Mesenteric fat pad (tissue), 1 donor: ENCODE results near the gene VPS45. TPM values are rescaled to one million over a fixed set of nuclear protein-coding genes. Genes with fewer than 3 reads are reported as not detected.
A peak's percentile ranks its signal among the peaks of the same experiment; 100 is the strongest.
"Not testable (repeated sequence)": the region's sequence is repeated elsewhere in the genome, so short reads cannot be mapped to it uniquely, and the experiment has no call there.

Experiments
- DNase-seq: peaks from one replicate; pipeline ENCODE4 v3.0.0-alpha.2; 2020; ENCODE audit warnings: low spot score
- long read RNA-seq: library from polyadenylated mRNA; unstranded; transcript quantifications from one replicate; pipeline ENCODE4 v2.0.0, GENCODE V29; 2020
- total RNA-seq: library from RNA; stranded (reverse); fragmentation: NEBNext Ultra II Directional; extraction: Animal tissue kit (Norgen Biotek cat#: 25700); gene quantifications from one replicate; pipeline ENCODE4 v1.2.1, GENCODE V29; 2021
- donor health status: DM: yes; HTN: yes; CAD: no.

VPS45 gene
- total RNA-seq: 35.5 TPM
- long read RNA-seq, transcript VPS45-202 (15 exons, 2,790 nt): major isoform, 52 of 69 reads
- long read RNA-seq, transcript VPS45-214 (15 exons, 2,192 nt): minor isoform, 5 of 69 reads
- long read RNA-seq, partial matches to known transcripts: 0 of 69 reads
- long read RNA-seq, other reads (novel, unspliced or antisense): 8 of 69 reads

DNA sequence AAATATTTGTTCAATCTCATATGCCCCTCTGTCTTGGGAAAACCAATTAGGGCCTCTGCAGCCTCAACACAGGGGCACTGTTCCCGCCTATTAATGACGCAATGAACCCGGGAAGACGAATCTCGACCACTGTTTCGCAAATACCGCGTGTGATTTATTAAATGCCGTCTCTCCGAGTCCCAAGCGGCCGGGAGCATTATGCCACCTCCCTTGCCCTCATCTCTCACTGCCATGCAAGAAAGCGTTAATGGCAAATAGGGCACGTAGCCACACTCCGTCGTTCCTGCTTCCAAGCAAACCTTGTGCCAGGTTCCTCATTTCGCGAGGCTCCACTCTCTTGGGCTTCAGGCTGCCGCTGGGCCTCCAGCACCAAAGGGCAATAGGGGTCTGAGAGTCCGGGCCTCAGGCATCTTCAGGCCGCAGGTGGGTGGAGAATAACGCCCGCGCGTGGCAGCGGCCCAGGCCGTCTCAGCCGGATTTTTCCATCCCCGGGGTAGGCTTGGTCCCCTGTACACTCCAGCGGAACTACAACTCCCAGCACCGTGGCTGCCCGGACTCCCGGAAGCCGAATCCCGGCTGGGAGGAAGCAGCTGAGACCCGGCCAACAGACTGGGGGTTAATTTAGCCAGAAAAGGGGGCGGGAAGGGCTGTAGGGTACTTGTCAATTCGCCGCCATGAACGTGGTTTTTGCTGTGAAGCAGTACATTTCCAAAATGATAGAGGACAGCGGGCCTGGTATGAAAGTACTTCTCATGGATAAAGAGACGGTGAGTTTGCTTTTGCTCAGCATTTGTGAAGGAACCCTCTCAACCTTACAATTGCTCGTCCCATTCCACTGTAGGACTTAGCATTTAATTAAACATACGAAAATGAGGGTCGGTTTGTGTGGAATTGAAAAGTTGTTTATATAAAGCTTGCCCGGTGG is at the start of gene VPS45:
VPS45 (plus strand) TSS at position 593 of the 925 bp plus-strand sequence; CDS start at position 675, 82 bp downstream.
- DNase-seq: peak; percentile 94

- DNase-seq: no peak
Measured at GRCh38 chr1:150018165-150018564, 49.4 kb upstream of the VPS45 start.

- DNase-seq: no peak
Measured at GRCh38 chr1:150020711-150021110, 46.9 kb upstream of the VPS45 start.

DNA sequence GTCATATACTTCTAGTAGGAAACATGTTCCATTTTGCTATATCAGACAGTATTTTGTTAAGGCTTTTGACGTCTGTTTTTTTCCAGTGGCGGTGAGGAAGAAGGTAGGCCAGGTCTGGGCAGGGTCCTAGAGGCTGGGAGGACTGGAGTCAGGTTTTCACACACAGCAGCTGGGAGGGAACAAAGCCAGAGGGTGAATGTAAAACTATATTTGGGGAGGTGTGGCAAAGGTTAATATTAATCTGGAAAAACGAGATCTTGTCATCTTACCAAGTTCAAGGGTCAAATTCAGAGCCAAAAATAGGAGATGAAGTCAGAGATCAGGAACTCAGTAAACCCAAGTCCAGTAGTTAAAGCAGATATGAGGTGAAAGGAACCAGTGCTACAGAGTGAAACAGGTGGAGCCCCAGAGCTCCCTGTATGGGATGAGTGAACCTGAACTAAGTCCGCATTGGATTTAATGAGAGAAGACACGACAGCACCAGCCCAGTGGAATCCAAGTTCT is 46.3 kb upstream of the VPS45 start:
- DNase-seq: no peak

- DNase-seq: no peak
Measured at GRCh38 chr1:150022357-150022756, 45.2 kb upstream of the VPS45 start.

DNA sequence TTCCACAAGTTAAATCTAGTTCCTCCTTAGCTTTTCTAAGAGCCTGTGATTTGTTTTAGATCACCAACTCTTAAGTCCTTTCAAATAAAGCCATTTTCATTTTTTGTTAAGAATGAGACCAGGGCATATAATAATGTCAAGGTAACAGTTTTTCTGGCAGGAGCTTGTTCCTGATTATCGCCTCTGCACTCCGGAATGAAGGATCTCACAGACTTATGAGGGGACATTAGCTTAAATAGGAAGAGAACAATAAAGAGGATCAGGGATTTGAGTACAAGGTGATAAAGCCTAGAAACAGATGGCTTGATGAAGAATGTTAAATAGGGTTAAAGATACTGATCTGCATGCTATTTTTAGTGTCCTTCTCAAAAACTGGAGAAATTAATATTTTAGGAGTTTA is 43.4 kb upstream of the VPS45 start:
- DNase-seq: no peak

DNA sequence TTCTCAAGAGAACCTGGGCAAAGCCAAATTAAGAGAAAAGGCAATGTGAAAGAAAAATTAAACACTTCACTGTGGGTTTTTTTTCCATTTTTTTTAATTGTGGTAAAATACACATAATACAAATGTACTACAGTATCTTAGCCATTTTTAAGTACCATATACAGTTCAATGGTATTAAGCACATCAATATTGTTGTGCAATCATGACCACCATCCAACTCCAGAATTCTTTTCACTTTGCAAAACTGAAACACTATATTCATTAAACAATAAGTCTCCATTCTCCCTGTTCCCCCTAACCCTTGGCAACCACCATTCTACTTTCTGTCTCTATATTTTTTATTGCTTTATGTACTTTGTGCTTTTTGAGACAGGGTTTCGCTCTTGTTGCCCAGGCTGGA is 39.3 kb upstream of the VPS45 start:
- no peak for DNase-seq

DNA sequence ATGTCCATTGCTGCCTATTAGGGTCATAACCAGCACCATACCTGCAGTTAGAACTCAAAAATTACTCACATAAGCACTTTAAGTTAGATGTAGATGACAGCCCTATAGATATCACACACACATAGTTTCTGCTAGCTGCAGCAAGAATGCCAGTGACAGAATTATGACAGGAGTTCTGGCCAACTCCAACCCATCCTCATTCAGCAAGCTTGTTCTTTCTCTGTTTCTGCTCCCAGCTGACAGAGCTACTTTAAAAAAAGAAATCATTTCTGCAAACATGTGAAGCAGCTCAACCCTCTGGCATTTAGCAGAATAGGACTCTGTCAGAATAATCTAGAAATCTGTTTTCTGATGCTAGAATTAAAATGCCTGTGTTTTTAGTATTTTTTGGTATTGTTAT is 33.2 kb upstream of the VPS45 start:
- DNase-seq: no peak

DNA sequence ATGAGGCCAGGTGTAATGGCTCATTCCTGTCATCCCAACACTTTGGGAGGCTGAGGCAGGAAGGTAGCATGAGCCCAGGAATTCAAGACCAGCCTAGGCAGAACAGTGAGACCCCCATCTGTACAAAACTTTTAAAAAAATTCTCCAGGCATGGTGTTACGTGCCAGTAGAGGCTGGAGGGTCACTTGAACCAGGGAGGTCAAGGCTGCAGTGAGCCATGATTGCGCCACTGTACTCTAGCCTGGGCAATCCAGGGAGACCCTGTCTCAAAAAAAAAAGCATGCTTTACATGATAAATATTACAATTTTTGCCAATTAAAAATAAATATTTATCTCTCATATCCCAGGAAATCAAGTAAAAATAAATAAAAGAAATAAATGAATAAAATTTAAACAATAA is 17.6 kb upstream of the VPS45 start:
- DNase-seq: no peak

DNA sequence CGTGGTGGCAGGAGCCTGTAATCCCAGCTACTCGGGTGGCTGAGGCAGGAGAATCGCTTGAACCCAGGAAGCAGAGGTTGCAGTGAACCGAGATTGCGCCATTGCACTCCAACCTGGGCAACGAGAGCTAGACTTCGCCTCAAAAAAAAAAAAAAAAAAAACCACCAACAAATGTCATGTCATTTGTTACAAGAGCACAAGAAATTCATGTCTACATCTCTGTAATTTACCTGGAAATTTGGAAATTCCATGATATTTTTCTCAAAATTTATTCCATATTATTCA is 16.5 kb upstream of the VPS45 start:
- no peak for DNase-seq

GRCh38 chr1:150051905-150052412 is 15.6 kb upstream of the VPS45 start:
- not testable (repeated sequence) for DNase-seq

GRCh38 chr1:150053926-150054325 is 13.7 kb upstream of the VPS45 start:
- no peak for DNase-seq

GRCh38 chr1:150055507-150055906 is 12.1 kb upstream of the VPS45 start:
- not testable (repeated sequence) for DNase-seq

GRCh38 chr1:150056407-150056806 is 11.2 kb upstream of the VPS45 start:
- DNase-seq: no peak

- no peak for DNase-seq
Measured at GRCh38 chr1:150060260-150060659, 7.3 kb upstream of the VPS45 start.

DNA sequence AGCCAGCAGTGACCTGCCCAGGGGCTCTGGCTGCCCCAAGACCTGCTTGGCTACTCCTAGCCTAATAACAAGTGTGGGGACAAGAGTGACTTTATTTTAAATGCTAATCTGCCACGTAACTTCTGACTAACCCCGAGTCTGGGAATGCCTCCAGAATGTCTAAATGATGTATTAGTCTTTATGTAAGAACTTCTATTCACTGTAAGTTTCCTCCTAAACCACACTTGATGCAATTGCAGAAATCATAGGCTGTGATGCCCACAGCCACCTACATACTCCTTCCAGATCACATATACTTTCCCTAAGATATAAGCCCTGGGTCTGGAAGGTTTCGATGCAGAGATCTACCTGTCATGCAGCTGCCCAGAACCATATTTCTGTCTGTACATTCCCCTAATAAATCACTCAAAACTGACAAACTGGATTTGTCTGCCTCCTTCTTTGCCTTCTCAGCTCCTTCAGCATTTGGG is 5.9 kb upstream of the VPS45 start:
- DNase-seq: no peak

GRCh38 chr1:150062113-150062512 is 5.5 kb upstream of the VPS45 start:
- DNase-seq: no peak

DNA sequence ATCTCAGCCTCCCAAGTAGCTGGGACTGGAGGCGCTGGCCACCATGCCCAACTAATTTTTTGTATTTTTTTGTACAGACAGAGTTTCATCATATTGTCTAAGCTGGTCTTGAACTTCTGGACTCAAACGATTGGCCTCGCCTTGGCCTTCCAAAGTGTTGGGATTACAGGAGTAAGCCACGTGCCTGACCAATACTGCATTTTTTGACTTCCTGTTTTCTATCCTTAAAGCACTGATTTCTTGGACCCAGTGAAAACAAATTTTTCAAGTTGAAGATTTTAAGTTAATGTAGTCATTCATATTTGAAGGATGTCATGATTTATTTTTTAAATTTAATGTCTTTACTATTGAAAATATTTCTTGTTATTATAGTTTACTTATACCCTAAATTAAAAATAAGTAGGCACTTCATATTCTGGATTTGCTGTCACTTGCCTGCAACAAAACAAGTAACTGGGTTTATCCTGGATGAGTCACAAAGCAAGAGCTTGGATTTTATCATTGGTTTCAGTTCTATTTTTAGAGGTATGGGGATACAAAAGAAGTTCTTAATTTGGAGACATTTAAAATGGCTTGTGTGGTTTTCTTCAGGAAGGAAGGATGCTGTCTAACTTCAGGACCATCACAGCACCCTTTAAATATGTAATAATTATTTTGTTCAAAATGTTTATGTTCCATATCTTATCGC is 2.2 kb upstream of the VPS45 start:
- DNase-seq: no peak

DNA sequence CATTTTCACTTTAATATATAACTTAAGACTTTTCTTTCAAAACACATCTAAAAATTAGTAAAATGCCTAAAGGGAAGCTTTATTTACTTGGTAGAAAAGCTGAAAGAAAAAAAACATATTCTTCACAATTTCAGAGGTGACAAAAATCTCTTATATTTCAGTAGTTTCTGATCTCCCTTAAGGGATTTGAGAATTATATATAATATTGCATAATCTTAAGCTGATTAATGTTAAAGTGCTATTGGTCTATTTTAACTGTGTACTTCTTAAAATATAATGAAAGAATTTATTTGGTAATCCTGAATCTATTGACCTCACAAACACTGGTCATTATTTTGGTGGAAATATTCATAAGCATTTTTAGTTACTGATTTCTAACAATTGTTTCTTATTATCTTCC is 1.2 kb upstream of the VPS45 start:
- no peak for DNase-seq

DNA sequence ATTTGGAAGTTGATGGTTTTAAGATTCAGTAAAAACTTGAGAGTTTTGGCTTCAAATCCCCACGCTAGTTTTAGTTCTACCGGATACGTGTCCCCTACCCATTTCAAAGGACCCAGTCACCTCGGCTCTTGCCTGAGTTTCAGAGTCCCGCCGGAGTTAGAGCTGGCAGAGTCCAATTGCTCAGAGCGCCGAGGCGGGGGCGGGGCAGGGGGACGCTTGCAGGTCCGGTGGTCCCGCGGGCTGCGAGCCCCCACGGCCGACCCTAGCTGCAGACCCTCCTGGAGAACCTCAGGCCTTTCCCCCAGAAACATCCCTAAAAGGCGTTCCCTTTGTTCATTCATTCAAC is 765 bp upstream of the VPS45 start:
- DNase-seq: no peak

- DNase-seq: no peak
Measured at GRCh38 chr1:150068109-150068435, 496 bp downstream of the VPS45 start.

DNA sequence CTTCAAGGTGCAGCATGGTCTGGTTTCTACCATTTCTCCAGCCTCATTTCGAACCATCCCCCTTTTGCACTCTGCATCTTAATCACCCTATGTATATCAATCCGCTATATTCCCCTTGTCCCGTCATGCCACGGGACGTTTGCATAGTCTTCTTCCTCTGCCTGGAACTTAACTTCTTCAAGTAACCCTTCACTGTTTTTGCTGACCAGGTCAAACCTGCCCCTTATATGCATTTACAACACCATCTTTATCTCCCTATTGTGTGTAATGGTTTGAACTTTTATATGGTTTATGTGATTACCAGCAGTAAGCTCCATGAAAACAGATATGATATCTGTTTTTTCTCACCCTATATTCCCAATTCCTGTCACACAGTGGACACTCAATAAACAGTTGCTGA is 2.3 kb downstream of the VPS45 start:
- no peak for DNase-seq
